Measurements from ENCODE around the gene TSPAN2. TPM values are rescaled to one million over a fixed set of nuclear protein-coding genes. Genes with fewer than 3 reads are reported as not detected.

Gene TSPAN2
- total RNA-seq, 4 donors from 2014 or later = 0.73 to 1.8 (median 1.2) TPM

DNA sequence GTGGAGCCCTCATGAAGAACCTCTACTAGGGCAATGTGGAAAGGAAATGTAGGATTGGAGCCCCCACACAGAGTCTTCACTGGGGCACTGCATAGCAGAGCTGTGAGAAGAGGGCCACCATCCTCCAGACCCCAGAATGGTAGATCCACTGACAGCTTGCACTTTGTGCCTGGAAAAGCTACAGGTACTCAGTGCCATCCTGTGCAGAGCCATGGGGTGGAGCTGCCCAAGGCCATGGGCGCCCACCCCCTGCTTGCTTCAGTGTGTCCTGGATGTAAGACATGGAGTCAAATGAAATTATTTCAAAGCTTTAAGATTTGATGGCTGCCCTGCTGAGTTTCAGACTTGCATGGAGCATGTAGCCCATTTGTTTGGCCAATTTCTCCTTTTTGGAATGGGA is 76.9 kb downstream of the TSPAN2 start:
- TF ChIP-seq, protein P1, sequence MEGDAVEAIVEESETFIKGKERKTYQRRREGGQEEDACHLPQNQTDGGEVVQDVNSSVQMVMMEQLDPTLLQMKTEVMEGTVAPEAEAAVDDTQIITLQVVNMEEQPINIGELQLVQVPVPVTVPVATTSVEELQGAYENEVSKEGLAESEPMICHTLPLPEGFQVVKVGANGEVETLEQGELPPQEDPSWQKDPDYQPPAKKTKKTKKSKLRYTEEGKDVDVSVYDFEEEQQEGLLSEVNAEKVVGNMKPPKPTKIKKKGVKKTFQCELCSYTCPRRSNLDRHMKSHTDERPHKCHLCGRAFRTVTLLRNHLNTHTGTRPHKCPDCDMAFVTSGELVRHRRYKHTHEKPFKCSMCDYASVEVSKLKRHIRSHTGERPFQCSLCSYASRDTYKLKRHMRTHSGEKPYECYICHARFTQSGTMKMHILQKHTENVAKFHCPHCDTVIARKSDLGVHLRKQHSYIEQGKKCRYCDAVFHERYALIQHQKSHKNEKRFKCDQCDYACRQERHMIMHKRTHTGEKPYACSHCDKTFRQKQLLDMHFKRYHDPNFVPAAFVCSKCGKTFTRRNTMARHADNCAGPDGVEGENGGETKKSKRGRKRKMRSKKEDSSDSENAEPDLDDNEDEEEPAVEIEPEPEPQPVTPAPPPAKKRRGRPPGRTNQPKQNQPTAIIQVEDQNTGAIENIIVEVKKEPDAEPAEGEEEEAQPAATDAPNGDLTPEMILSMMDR (IDR thresholded peaks at IDR 0.05) = no peak
- no peak for TF ChIP-seq POLR2AphosphoS5 (IDR thresholded peaks at IDR 0.05)
- TF ChIP-seq POLR2A (IDR thresholded peaks at IDR 0.05) = no peak
- no peak for TF ChIP-seq EP300 (IDR thresholded peaks at IDR 0.05)
- Histone ChIP-seq H3K9me3 (no peaks in the 10 kb centered on the region), H3K27me3 (no peaks in the 10 kb centered on the region), H3K27ac (no peak overlapping the region), H3K4me1 (no peaks in the 10 kb centered on the region), H3K4me3 (no peak overlapping the region), H3K36me3 (no peaks in the 10 kb centered on the region)
- no peak for DNase-seq (ENCODE audit: low spot score in 2 of 2)
- 57% methylated on average over 1 of the region's 1 CpG for WGBS

DNA sequence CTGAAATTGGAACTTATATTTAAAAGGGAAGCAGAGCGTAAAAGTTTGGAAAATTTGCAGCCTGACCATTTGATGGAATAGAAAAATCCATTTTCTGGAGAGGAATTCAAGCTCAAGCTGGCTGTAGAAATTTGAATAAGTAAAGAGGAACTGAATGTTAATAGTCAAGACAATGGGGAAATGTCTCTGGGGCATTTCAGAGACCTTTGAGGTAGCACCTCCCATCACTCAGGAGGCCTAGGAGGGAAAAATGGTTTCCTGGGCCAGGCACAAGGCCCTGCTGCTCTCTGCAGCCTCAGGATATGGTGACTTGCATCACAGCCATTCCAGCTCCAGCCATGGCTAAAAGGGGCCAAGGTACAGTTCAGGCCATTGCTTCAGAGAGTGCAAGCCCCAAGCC is 77.3 kb downstream of the TSPAN2 start:
- H3K36me3 ChIP-seq = no peaks in the 10 kb centered on the region
- TF ChIP-seq POLR2A (IDR thresholded peaks at IDR 0.05) (no peak), EP300 (IDR thresholded peaks at IDR 0.05) (no peak), POLR2AphosphoS5 (IDR thresholded peaks at IDR 0.05) (no peak)
- TF ChIP-seq, protein P1 (IDR thresholded peaks at IDR 0.05) = no peak
- H3K4me1 ChIP-seq = no peaks in the 10 kb centered on the region
- WGBS = 94% methylated on average over 1 of the region's 1 CpG
- H3K27me3 ChIP-seq = no peaks in the 10 kb centered on the region
- H3K4me3 ChIP-seq = no peak overlapping the region
- no peak overlapping the region for H3K27ac ChIP-seq
- H3K9me3 ChIP-seq = no peaks in the 10 kb centered on the region
- DNase-seq (ENCODE audit: low spot score in 2 of 2) = no peak

DNA sequence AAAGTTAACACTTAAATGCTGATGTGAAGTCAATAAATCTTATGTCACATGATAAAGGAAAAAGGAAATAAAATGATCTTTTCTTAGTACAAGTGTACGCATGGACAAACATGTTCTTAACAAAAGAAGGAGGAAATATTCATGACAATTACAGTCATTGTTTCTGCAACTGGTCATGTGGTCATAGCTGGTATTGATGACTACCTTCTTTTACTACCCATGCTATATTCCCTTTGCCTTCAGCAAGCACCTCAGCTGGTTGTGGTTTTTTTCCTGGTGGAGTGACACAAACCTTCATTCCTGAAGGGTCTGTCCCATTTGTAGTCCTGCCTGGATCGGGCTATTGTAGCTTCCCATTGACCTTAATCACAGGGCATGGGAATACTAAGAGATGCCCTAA is 83.1 kb downstream of the TSPAN2 start:
- Histone ChIP-seq H3K9me3 (no peaks in the 10 kb centered on the region), H3K4me3 (no peak overlapping the region), H3K27ac (no peak overlapping the region), H3K36me3 (no peaks in the 10 kb centered on the region), H3K27me3 (peaks cover 3% of the 10 kb centered on the region), H3K4me1 (no peaks in the 10 kb centered on the region)
- no peak for DNase-seq (ENCODE audit: low spot score in 2 of 2)
- WGBS = 70% methylated on average over 2 of the region's 2 CpGs
- TF ChIP-seq EP300 (IDR thresholded peaks at IDR 0.05) (no peak), POLR2A (IDR thresholded peaks at IDR 0.05) (no peak), POLR2AphosphoS5 (IDR thresholded peaks at IDR 0.05) (no peak)
- TF ChIP-seq, protein P1 (IDR thresholded peaks at IDR 0.05) = no peak

Other genes starting within 250 kb of the TSPAN2 start
- under 1 TPM in 1 of 4 donors, not detected in 3; 0.13 TPM for gene SYCP1, start 234.6 kb downstream of the TSPAN2 start, total RNA-seq
- not detected for gene TSHB, start 59.7 kb downstream of the TSPAN2 start, total RNA-seq
- gene NGF, start 248.7 kb upstream of the TSPAN2 start, total RNA-seq = under 1 TPM in 1 of 4 donors, not detected in 3; 0.80 TPM